Prostate gland (tissue), 2 donors: ENCODE results near the gene TXNDC9. TPM values are rescaled to one million over a fixed set of nuclear protein-coding genes. Genes with fewer than 3 reads are reported as not detected.
"Not testable (repeated sequence)": the region's sequence is repeated elsewhere in the genome, so short reads cannot be mapped to it uniquely, and the experiment has no call there.

Experiments used
- DNase-seq: peaks from one replicate; pipeline ENCODE4 v3.0.0-alpha.2; 2019; ENCODE audit warnings: low spot score
- H3K27ac ChIP-seq, 2 donors: fragments of 200-600 bp; sonication (generic); 2 replicates each; pipeline ENCODE4 v1.5.1; 2017 to 2019
- H3K27me3 ChIP-seq: fragments of 200-600 bp; sonication (generic); replicated peaks from 2 replicates; pipeline ENCODE4 v1.5.1; 2019; ENCODE audit not compliant: insufficient read depth
- H3K36me3 ChIP-seq, 2 donors: fragments of 200-600 bp; sonication (generic); 1 replicate in 1 of 2; 2 replicates in 1 of 2; pipeline versions ENCODE4 v1.5.1 to v1.8.1; 2017 to 2019
- H3K4me1 ChIP-seq: fragments of 200-600 bp; sonication (generic); replicated peaks from 2 replicates; pipeline ENCODE4 v1.5.1; 2019
- H3K4me3 ChIP-seq, 2 donors: fragments of 200-600 bp; sonication (generic); 2 replicates each; pipeline ENCODE4 v1.5.1; 2017 to 2019
- H3K9me3 ChIP-seq: fragments of 200-600 bp; sonication (generic); 2 replicates; pipeline ENCODE4 v1.5.1; 2017
- POLR2A ChIP-seq: fragments of 450-650 bp; IDR thresholded peaks from one replicate; pipeline ENCODE4 v1.6.1; 2016; ENCODE audit warnings: antibody characterized with exemption, mild to moderate bottlenecking
- POLR2AphosphoS5 ChIP-seq: sonication (generic); formaldehyde crosslinking; IDR thresholded peaks from one replicate; pipeline ENCODE4 v1.6.1; 2017; ENCODE audit warnings: antibody characterized with exemption
- WGBS: methylation state at CpG from one replicate; pipeline ENCODE4 v1.1.5; 2018; 5-methylcytosine and 5-hydroxymethylcytosine counted together
- intact Hi-C: fragments of 100-400 bp; cut with DNase I; formaldehyde crosslinking; loops from one replicate; pipeline ENCODE4 v1.14.2; 2022
- total RNA-seq, 2 donors: library from RNA; depleted of rRNA; stranded (reverse); fragments of >200 nt; gene quantifications; one replicate each; pipeline ENCODE4 v1.1.0, GENCODE V29; 2016
- TF ChIP-seq, protein P1 (sequence below), 4 experiments: fragments of 200-600 bp in 2 of 4; fragments of 450-650 bp in 2 of 4; sonication (generic) in 2 of 4; IDR thresholded peaks; 1 replicate in 3 of 4; 2 replicates in 1 of 4; pipeline ENCODE4 v1.5.1; 2016 to 2019; ENCODE audit warnings: antibody characterized with exemption in 4 of 4, mild to moderate bottlenecking in 2 of 4, moderate library complexity in 2 of 4

Gene TXNDC9
- total RNA-seq, 2 donors from 2014 or later, result 27.9 to 30.3 TPM

- DNase-seq, result peak; percentile 5
- peak overlapping the region; percentile 45 to 90 for H3K4me3 ChIP-seq
- H3K4me1 ChIP-seq, result peaks cover 13% of the 10 kb centered on the region
- intact Hi-C loops, result loop anchor here (1.0 to 2.0 kb wide), 2 partner anchors 154 to 156 kb away; partner anchors contain the start of genes MITD1, MRPL30 and REV1
- WGBS, result 0% methylated on average over 8 of the region's 8 CpGs
- H3K27me3 ChIP-seq, result no peaks in the 10 kb centered on the region
- TF ChIP-seq, protein P1, sequence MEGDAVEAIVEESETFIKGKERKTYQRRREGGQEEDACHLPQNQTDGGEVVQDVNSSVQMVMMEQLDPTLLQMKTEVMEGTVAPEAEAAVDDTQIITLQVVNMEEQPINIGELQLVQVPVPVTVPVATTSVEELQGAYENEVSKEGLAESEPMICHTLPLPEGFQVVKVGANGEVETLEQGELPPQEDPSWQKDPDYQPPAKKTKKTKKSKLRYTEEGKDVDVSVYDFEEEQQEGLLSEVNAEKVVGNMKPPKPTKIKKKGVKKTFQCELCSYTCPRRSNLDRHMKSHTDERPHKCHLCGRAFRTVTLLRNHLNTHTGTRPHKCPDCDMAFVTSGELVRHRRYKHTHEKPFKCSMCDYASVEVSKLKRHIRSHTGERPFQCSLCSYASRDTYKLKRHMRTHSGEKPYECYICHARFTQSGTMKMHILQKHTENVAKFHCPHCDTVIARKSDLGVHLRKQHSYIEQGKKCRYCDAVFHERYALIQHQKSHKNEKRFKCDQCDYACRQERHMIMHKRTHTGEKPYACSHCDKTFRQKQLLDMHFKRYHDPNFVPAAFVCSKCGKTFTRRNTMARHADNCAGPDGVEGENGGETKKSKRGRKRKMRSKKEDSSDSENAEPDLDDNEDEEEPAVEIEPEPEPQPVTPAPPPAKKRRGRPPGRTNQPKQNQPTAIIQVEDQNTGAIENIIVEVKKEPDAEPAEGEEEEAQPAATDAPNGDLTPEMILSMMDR (IDR thresholded peaks at IDR 0.05), result no peak
- TF ChIP-seq POLR2AphosphoS5 (no peak), POLR2A (no peak)
- H3K9me3 ChIP-seq, result no peaks in the 10 kb centered on the region
- no peaks in the 10 kb centered on the region for H3K36me3 ChIP-seq
- peak overlapping the region; percentile 84 to 88 for H3K27ac ChIP-seq
These were observed 625 bp upstream of the TXNDC9 start for GRCh38 chr2:99336804-99337112.

DNA sequence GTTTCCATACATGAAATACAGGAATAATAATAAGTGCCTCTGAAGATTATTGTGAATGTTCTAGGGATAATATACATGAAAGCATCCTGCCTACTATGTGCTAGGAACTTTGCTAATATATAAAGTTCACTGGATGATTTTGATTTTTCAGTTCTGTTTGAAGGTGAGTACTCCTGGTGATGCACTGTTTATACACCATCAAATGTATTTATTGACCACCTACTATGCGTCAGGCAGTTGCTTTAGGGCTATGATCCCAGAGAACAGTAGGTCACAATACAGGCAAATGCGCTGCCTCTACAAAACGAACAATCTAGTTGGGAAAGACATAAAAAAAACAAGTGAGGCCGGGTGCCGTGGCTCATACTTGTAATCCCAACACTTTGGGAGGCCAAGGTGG is 10.7 kb downstream of the TXNDC9 start:
- no peak for DNase-seq
- peaks cover 4 to 22% of the 10 kb centered on the region in 2 donors for H3K36me3 ChIP-seq
- 93% methylated on average over 5 of the region's 5 CpGs for WGBS
- TF ChIP-seq, protein P1 (IDR thresholded peaks at IDR 0.05), result no peak
- TF ChIP-seq POLR2A (no peak), POLR2AphosphoS5 (no peak)
- intact Hi-C loops, result no loop called here
- no peaks in the 10 kb centered on the region for H3K4me1 ChIP-seq
- no peak overlapping the region for H3K4me3 ChIP-seq
- no peak overlapping the region for H3K27ac ChIP-seq
- no peaks in the 10 kb centered on the region for H3K9me3 ChIP-seq
- H3K27me3 ChIP-seq, result no peaks in the 10 kb centered on the region

DNA sequence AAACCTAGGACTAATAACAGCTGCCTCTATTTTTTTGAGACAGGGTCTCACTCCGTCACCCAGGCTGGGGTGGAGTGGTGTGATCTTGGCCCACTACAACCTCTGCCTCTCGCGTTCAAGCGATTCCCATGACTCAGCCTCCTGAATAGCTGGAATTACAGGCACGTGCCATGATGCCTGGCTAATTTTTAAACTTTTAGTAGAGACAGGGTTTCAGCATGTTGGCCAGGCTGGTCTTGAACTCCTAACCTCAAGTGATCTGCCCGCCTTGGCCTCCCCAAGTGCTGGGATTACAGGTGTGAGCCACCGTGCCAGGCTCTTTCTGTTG is 18.3 kb downstream of the TXNDC9 start:
- H3K4me1 ChIP-seq, DNase-seq, H3K4me3 ChIP-seq, intact Hi-C loops, H3K27me3 ChIP-seq, H3K9me3 ChIP-seq, H3K36me3 ChIP-seq, H3K27ac ChIP-seq: not testable (repeated sequence)
- over 99% methylated on average over 7 of the region's 7 CpGs for WGBS

GRCh38 chr2:99317161-99317872 is 18.8 kb downstream of the TXNDC9 start:
- no peaks in the 10 kb centered on the region for H3K36me3 ChIP-seq
- H3K9me3 ChIP-seq, result no peaks in the 10 kb centered on the region
- no peak overlapping the region for H3K27ac ChIP-seq
- WGBS, result 95% methylated on average over 9 of the region's 9 CpGs
- H3K4me1 ChIP-seq, result no peaks in the 10 kb centered on the region
- H3K27me3 ChIP-seq, result no peaks in the 10 kb centered on the region
- intact Hi-C loops, result no loop called here
- TF ChIP-seq POLR2A (no peak), POLR2AphosphoS5 (no peak)
- TF ChIP-seq, protein P1 (IDR thresholded peaks at IDR 0.05), result no peak
- DNase-seq, result no peak
- H3K4me3 ChIP-seq, result no peak overlapping the region

DNA sequence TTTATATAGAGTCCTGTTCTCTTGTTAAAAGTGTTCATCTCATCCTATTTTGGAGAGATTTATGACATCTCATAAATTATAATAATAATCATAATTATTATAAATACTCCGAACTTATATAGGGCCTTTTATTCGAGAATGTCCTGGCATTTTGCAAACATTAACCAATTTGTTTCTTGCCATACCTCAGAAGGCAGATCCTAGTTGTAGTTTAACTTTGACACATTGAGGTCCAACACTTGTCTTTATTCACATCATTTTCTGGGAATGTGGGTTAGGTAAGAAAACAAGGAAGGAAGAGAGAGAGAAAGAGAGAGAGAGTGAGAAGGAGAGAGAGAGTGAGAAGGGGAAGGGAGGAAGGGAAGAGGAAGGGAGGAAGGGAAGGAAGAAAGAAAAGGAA is 35.0 kb downstream of the TXNDC9 start, which contains the start of gene LYG1:
Gene LYG1 (minus strand): TSS at position 101 of the 400 bp plus-strand sequence. CDS start 5,527 bp downstream, outside the sequence.
- H3K4me1 ChIP-seq, H3K27me3 ChIP-seq, H3K36me3 ChIP-seq, intact Hi-C loops, H3K27ac ChIP-seq, H3K4me3 ChIP-seq, H3K9me3 ChIP-seq, DNase-seq: not testable (repeated sequence)
- WGBS, result 94% methylated on average over 2 of the region's 2 CpGs

DNA sequence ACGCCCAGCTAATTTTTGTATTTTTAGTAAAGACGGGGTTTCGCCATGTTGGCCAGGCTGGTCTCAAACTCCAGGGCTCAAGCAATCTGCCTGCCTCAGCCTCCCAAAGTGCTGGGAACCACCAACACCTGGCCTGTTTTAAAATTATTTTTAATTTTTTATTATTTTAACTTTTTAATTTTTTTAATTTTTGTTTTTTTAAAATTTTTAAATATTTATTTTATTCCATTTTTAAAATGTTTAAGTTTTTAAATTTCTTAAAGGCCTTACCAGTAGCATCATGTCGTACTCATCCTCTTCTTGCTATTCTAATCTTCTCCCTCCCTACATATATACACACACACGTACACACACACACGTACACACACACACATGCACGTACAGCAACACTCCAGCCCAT is 36.6 kb downstream of the TXNDC9 start:
- WGBS, result 96% methylated on average over 7 of the region's 7 CpGs
- Histone ChIP-seq H3K4me1 (no peaks in the 10 kb centered on the region), H3K36me3 (no peaks in the 10 kb centered on the region), H3K9me3 (no peaks in the 10 kb centered on the region), H3K4me3 (no peak overlapping the region), H3K27ac (no peak overlapping the region), H3K27me3 (no peaks in the 10 kb centered on the region)
- no peak for DNase-seq
- intact Hi-C loops, result no loop called here
- TF ChIP-seq POLR2AphosphoS5, result no peak
- TF ChIP-seq, protein P1 (IDR thresholded peaks at IDR 0.05), result no peak
- no peak for TF ChIP-seq POLR2A
